Hepatic stellate cell (primary cell): ENCODE data around the gene EID2B.

Experiments used
- DNase-seq: peaks from one replicate; pipeline ENCODE4 v3.0.0; 2011; ENCODE audit warnings: low spot score

The EID2B gene

GRCh38 chr19:39532233-39533002 lies at the start of gene EID2B:
Gene EID2B (minus strand): TSS chr19:39532852. CDS start chr19:39532802, 50 bp downstream.
- peak; percentile 97 for DNase-seq

GRCh38 chr19:39582442-39582841 lies 49.8 kb upstream of the EID2B start:
- no peak for DNase-seq

- DNase-seq: peak; percentile 4
These were observed 36.0 kb upstream of the EID2B start for GRCh38 chr19:39568604-39569003.

GRCh38 chr19:39566064-39566463 lies 33.4 kb upstream of the EID2B start:
- DNase-seq: no peak

GRCh38 chr19:39563408-39563807 lies 30.8 kb upstream of the EID2B start:
- no peak for DNase-seq

- no peak for DNase-seq
These were observed 26.0 kb upstream of the EID2B start for GRCh38 chr19:39558624-39559117.

- DNase-seq: no peak
These were observed 25.4 kb upstream of the EID2B start for GRCh38 chr19:39557811-39558623.

- DNase-seq: no peak
These were observed 23.2 kb upstream of the EID2B start for GRCh38 chr19:39555883-39556282.

GRCh38 chr19:39554701-39555311 lies 22.2 kb upstream of the EID2B start:
- DNase-seq: no peak

GRCh38 chr19:39553082-39553652 lies 20.5 kb upstream of the EID2B start:
- no peak for DNase-seq

GRCh38 chr19:39550197-39550596 lies 17.5 kb upstream of the EID2B start:
- no peak for DNase-seq

- no peak for DNase-seq
These were observed 13.9 kb upstream of the EID2B start for GRCh38 chr19:39546599-39546998.

GRCh38 chr19:39544911-39545310 lies 12.3 kb upstream of the EID2B start:
- no peak for DNase-seq

GRCh38 chr19:39544226-39544903 lies 11.7 kb upstream of the EID2B start:
- no peak for DNase-seq

GRCh38 chr19:39543477-39543857 lies 10.8 kb upstream of the EID2B start:
- no peak for DNase-seq

GRCh38 chr19:39542206-39542605 lies 9.6 kb upstream of the EID2B start:
- DNase-seq: no peak

- DNase-seq: no peak
These were observed 7.7 kb upstream of the EID2B start for GRCh38 chr19:39540333-39540673.

GRCh38 chr19:39539518-39540332 lies 7.1 kb upstream of the EID2B start, which contains the start of gene EID2:
Gene EID2 (minus strand): TSS chr19:39540161. CDS start chr19:39540079, 82 bp downstream.
- peak; percentile 96 for DNase-seq

- DNase-seq: no peak
These were observed 6.5 kb upstream of the EID2B start for GRCh38 chr19:39539165-39539517.

- DNase-seq: no peak
These were observed 1.1 kb upstream of the EID2B start for GRCh38 chr19:39533791-39534190.

GRCh38 chr19:39533003-39533512 lies 406 bp upstream of the EID2B start:
- DNase-seq: no peak
